GM18519 (cell line): Measurements from ENCODE around the gene NRAP.

ENCODE experiments used
- ATAC-seq: cut with Tn5 transposase; IDR thresholded peaks from one replicate; pipeline ENCODE4 v1.9.1; 2021; ENCODE audit warnings: mild to moderate bottlenecking, moderate library complexity; ENCODE audit not compliant: unreplicated experiment, low FRiP score

Gene NRAP

GRCh38 chr10:113644185-113645120 is 19.4 kb downstream of the NRAP start:
- no peak for ATAC-seq

GRCh38 chr10:113643183-113643582 is 20.7 kb downstream of the NRAP start:
- no peak for ATAC-seq

- no peak for ATAC-seq
Measured at GRCh38 chr10:113641702-113642101, 22.1 kb downstream of the NRAP start.

- no peak for ATAC-seq
Measured at GRCh38 chr10:113639966-113640365, 23.9 kb downstream of the NRAP start.

GRCh38 chr10:113631684-113632367 is 32.0 kb downstream of the NRAP start:
- ATAC-seq: no peak

- no peak for ATAC-seq
Measured at GRCh38 chr10:113630929-113631533, 32.8 kb downstream of the NRAP start.

GRCh38 chr10:113628607-113629153 is 35.2 kb downstream of the NRAP start:
- ATAC-seq: no peak

- ATAC-seq: no peak
Measured at GRCh38 chr10:113627836-113628235, 36.0 kb downstream of the NRAP start.

GRCh38 chr10:113626809-113627355 is 37.0 kb downstream of the NRAP start:
- ATAC-seq: no peak

- no peak for ATAC-seq
Measured at GRCh38 chr10:113625461-113626186, 38.2 kb downstream of the NRAP start.

GRCh38 chr10:113622831-113623230 is 41.0 kb downstream of the NRAP start:
- no peak for ATAC-seq

- ATAC-seq: no peak
Measured at GRCh38 chr10:113621799-113622198, 42.0 kb downstream of the NRAP start.

- no peak for ATAC-seq
Measured at GRCh38 chr10:113620936-113621335, 42.9 kb downstream of the NRAP start.

- no peak for ATAC-seq
Measured at GRCh38 chr10:113620511-113620910, 43.3 kb downstream of the NRAP start.

GRCh38 chr10:113619401-113619800 is 44.4 kb downstream of the NRAP start:
- no peak for ATAC-seq

GRCh38 chr10:113618338-113618737 is 45.5 kb downstream of the NRAP start:
- no peak for ATAC-seq

- no peak for ATAC-seq
Measured at GRCh38 chr10:113617086-113617485, 46.8 kb downstream of the NRAP start.

GRCh38 chr10:113616244-113617074 is 47.4 kb downstream of the NRAP start:
- no peak for ATAC-seq

- no peak for ATAC-seq
Measured at GRCh38 chr10:113613977-113614690, 49.7 kb downstream of the NRAP start.
